Daoy (cell line): ENCODE measurements around the gene DAB2IP. TPM values are rescaled to one million over a fixed set of nuclear protein-coding genes. Genes with fewer than 3 reads are reported as not detected.
"Not testable (repeated sequence)": the region's sequence is repeated elsewhere in the genome, so short reads cannot be mapped to it uniquely, and the experiment has no call there.

Source experiments
- DNase-seq: peaks from one replicate; pipeline ENCODE4 v3.0.0-alpha.2; 2015; ENCODE audit warnings: low read depth
- total RNA-seq: library from RNA; depleted of rRNA; stranded (reverse); fragments of >200 nt; shearing (Covaris generic); gene quantifications from 2 replicates; pipeline ENCODE4 v1.2.3, GENCODE V29; 2014

The DAB2IP gene
- total RNA-seq, 1 experiment from 2014 or later, result 15.9 TPM

DNA sequence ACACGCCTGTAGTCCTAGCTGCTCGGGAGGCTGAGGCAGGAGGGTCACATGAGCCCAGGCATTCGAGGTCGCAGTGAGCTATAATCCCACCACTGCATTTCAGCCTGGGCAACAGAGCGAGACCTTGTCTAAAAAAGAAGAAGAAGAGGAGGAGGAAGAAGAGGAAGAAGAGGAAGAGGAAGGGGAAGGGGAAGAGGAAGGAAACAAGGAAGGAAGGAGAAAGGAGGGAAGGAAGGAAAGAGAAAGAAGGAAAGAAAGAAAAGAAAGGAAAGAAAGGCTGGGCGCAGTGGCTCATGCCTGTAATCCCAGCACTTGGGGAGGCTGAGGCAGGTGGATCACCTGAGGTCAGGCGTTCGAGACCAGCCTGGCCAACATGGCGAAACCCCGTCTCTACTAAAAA lies 7.4 kb upstream of the DAB2IP start:
- not testable (repeated sequence) for DNase-seq

DNA sequence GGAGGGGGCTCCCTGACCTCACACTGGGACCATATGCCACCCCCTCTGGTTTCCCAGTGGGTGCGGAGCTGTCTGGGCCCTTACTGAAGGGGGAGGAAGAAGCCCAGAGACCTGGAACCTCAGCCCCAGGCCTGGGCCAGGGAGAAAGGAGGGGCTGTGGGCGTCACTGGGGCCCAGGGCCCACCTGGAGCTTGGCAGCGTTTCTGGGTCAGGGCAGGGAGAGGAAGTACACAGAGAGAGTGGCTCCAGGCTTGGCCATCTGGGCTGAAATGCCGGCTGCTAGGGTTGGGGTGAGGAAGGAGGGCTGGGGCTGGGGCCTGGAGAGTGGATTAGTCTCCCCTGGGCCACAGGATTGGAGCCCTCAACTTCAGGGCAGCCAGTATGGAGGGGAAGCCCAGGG lies 6.4 kb upstream of the DAB2IP start:
- peak; percentile 65 for DNase-seq

- no peak for DNase-seq
Measured at GRCh38 chr9:121645853-121646807, 5.3 kb upstream of the DAB2IP start.

DNA sequence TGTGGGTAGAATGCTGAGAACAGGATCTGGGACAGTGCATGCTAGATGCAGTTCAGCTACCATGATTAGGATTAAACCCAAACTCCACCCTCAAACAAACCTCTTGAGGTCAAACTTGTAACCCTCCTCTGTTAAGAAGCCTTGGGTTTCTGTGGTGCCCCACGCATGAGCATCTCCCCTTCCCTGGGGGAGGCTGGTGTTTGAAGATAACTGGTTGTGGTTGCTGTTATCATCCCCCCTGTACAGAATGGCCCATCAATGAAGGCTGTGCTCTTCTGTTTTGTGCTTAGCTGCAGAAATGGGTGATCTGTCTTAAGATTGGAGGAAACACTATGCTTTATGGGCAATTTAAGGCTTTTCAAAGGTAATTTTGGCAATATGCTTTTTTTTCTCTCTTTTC lies 4.4 kb upstream of the DAB2IP start:
- DNase-seq, result no peak

DNA sequence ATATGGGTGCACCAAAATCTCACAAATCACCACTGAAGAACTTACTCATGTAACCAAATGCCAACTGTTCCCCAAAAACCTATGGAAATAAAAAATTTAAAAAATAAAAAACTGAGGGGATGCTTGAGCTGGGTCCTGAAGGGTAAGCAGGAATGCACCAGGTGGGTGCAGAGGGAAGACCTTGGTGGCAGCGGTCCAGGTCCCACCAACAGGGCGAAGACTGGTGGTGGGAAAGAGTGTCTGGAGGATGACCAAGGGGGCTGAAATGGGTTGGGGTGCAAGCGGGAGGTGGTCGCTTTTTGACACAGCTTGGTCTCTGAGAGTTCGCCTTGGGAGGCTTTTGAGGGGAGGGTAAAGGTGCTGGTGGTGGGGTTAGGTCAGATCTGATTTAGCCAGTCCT lies 3.3 kb upstream of the DAB2IP start:
- DNase-seq, result no peak

DNA sequence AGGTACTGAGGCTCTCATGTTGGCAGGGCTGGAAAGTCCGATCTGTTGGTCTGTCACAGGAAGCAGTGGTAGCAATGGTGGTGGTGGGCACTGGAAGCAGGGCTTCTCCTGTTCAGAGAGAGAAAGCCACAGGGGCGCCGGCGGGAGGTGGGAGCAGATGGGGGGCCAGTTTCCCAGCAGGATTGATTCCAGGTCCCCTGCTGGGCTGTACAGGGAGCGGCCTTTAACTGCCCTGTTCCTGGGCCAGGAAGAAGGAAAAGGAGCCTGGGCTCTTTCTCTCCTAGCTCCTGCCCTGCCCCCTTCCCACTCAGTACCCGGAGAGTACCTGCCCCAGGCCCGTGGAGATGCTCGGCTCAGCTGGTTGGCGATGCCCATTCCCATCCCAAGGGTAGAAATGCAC lies 2.6 kb upstream of the DAB2IP start:
- DNase-seq, result no peak

GRCh38 chr9:121649476-121650216 lies 1.8 kb upstream of the DAB2IP start:
- no peak for DNase-seq

DNA sequence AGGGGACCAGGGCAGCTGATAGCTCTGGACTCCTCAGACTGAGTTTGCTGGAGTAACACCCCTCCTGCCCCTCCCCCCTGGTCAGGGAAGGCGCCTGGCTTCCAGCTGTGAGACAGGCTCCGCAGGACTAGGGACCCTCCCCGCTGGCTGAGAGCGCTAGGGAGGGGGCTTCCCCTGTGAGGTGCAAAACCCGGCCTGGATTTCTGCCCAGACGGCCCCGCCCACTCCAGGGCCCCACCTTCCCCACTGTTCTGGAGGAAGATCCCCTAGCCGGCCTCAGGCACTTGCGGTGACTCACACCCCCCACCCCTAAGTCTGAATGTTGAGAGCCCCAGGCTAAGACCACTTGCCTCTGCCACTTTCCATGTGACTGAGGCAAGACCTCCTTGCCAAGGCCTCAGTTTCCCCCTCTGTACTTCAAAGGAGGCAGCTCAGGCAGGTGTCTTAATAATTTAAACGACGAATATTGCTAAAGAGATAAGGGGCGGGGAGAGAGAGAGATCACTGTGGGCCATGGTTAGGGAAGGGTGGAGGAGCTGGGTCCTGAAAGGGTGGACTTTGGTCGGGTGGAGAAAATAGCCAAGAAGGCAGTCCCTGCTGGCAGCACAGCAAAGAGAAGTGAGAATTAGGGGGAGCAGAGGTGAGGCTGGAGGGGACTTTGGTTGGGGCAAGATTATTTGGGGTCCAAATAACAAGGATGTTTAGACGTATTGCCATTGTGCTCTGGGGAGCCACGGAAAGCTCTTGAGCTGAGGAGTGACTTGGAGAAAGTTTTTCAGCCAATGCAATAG lies 1.0 kb upstream of the DAB2IP start:
- DNase-seq, result peak; percentile 82

GRCh38 chr9:121651008-121651294 lies 483 bp upstream of the DAB2IP start:
- DNase-seq, result no peak

DNA sequence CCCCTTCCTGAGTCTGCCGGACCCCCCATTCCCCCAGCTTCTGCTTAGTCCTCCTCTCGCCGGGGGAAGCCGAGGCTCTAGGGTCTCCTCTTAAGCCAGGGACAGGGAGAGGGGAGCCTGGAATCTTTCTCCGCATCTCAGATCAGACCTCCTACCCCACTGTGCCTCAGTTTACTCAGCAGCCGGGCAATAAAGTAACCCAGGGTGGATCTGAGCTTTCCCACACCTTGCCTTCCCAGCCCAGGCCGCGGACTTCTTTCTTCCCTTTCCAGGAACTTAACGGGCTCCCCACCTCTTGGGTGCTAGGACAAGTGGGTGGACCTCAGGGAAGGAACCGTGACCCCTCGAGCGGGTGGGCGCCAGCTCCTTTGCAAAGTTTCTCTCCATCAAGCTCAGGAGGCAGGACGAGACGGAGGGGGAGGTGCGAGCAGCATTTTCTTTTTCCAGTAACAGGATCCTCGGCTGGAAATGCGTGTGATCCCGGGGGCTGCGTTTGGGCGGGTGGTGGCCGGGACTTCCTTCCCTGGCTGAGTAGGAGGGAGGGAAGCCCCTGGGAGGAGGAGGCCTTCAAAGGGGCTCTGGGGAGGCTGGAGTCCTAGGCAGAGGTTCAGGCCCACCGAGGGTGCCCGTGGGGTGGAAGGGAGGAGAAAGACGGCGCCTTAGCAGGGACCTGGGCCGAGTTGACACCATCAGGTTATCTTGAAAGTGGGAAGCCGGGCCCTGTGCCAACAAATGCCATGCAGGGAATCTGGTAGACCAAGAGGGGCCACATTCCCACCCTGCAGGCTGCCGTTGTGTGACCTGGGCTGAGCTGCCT lies 795 bp downstream of the DAB2IP start:
- peak; percentile 56 for DNase-seq

- no peak for DNase-seq
Measured at GRCh38 chr9:121652838-121653231, 1.4 kb downstream of the DAB2IP start.

DNA sequence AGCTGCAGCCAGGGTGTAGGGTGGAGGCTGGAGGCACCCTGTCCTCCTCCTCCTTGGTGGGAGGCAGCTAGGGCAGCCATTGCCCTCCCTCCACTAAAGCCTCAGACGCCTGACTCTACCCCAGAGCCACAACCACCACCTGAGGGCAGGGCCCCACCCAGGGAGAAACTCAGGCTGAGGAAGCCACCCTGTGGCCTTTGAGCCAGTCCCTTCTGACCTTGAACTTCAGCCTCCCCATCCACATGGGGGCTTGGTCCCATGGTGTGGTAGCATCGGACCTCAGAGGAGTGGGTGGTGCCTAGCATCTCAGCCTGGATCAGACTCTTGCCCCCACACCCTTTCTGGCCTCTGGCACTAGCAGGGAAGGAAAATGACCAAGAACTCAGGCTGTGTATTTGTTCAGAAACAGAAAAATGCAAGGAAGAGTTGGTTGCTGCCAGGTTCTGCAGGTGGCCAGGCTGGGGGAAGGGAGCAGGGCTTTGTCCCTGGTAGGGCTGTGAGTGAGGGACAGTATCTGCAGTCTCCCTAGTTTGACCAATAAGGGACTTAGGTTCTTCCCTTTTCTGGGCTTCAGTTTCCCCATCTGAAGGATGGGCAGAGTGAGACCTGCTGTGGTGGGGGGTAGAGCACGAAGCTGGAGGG lies 3.2 kb downstream of the DAB2IP start:
- DNase-seq, result no peak

DNA sequence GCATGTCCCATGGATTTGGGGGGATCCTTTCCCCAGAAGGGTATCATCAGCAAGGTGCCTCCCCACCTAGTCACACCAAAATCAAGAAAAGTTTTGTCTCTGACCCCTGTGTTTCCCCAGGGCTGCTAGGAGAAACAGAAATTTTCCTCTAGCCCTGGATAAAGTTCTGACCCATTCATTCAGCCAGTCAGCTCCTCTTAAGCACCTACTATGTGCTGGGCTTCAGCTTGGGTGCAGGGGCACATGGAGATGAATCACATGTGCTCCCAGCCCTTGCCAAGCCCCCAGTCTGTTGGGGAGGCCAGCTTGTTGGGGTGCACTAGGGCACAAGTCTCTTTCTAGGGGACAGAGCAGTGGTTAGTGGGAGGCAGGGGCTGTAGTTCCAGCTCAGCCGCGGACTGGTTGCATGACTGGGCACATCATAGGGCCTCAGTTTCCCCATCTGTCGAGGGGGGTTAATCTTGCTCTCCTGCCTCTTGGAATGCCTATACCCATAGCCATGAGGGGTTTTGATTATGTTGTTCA lies 3.9 kb downstream of the DAB2IP start:
- no peak for DNase-seq

DNA sequence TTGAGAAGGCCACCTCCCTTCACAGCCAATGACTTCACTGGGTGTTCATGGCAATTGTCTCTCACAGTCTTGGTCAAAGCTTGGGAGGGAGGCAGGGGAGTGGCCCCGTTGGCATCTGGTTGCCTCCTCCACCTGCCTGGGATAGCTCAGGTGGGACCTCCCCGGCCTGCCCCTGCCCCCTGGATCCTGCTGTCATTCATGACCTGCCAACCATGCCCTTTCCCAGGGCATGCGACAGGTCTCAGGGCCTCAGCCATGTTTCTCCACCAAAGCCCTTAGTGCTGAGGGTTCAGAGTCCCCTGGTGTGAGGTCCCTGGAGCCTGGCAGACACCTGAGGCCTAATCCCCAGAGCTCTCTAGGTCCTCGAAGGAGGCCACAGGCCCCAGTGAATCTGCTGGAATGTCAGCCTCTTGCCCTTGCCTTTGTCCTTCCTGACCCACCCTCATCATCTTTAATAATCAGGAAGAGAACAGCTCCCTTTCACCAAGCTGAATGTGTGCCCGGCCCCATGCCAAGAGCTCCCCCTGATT lies 5.6 kb downstream of the DAB2IP start:
- DNase-seq, result no peak

DNA sequence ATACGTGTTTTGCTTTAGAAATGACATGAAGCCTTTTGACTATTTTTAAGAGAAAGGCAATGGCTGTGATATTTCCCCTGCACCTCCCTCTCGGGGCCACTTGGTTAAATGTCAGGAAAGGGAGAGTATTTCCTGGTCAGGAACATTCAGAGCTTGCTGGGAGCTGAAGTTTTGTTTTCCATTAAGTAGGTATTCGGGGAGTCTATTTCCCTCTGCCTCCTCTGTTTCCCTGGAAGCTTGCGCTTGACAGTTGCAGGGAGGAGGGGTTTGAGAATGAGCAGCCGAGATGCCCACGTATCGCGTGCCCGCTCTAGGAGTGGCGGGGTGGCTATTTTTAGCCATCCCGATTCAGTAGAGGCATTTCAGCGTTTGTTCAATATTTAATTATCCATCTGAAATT lies 6.7 kb downstream of the DAB2IP start:
- DNase-seq, result no peak

DNA sequence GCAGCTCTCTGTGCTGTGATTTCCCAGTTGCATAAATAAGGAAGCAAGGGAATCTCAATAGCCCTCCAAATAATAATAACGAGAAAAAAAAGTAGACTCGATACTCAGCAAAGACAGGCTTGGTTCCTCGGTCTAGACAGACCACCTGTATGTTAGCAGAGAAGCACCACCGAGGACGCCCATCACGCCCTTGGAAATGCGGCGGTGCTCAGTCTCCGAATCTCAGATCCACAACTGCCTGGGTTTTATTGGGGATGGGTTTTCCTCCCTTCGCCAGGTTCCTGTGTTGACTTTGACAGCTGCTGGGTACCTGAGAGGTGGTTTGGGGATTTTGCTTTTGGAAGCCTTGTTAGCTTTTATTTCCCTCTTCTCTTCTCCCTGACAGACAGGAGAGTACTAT lies 7.2 kb downstream of the DAB2IP start:
- no peak for DNase-seq

GRCh38 chr9:121660367-121660766 lies 8.9 kb downstream of the DAB2IP start:
- DNase-seq, result no peak

DNA sequence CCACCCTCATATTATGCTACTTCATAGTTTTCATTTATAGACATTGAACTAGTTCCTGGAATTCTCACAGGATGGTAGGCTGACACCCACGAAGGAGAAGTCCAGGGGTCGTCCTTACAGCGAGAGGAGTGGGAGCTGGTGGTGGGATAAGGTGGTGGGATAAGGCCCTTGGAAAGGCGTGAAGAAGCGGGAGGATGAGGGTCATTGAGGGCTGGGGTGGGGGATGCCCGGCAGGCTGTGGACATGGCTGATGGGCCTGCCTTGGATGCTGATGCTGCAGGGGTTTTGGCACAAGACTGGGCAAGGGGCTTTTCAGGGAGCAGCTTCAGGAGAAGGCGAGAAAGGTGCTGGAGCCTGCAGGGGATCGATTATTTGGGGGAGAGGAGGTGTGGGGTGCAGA lies 9.4 kb downstream of the DAB2IP start:
- DNase-seq, result no peak

DNA sequence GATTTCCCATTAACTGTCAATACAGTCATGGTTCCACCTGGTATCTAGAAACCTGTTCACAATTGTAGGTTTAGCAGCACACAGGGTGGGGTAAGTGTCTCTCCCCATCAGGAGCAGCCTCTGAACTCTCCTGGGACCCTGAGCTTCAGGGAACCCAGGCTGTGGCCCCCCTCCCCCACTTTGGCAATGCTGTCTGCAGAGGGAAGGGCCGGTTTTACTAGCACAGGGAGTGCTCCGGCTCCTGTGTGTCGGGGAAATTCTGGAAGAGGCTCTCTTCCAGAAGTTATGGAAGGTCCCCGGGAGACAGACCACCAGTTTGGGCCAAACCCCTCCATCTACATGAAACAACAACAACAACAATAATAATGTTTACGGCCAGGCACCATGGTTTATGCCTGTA lies 9.9 kb downstream of the DAB2IP start:
- no peak for DNase-seq

- no peak for DNase-seq
Measured at GRCh38 chr9:121662359-121662758, 10.9 kb downstream of the DAB2IP start.
